Transverse colon (tissue), 4 donors: ENCODE results near the gene CRYBG2.

Experiments
- EP300 ChIP-seq: sonication (generic); formaldehyde crosslinking; IDR thresholded peaks from one replicate; pipeline ENCODE4 v1.6.1; 2017; ENCODE audit warnings: antibody characterized with exemption, low read depth
- POLR2A ChIP-seq: fragments of 450-650 bp; IDR thresholded peaks from one replicate; pipeline ENCODE4 v1.6.1; 2016; ENCODE audit warnings: antibody characterized with exemption, mild to moderate bottlenecking, moderate library complexity
- POLR2AphosphoS5 ChIP-seq, 3 donors: sonication (generic); formaldehyde crosslinking; IDR thresholded peaks; one replicate each; pipeline ENCODE4 v1.6.1; 2016; ENCODE audit warnings: antibody characterized with exemption in 3 of 3
- TF ChIP-seq, protein P1 (sequence below), 5 experiments: fragments of 200-600 bp in 3 of 5; fragments of 450-650 bp in 2 of 5; sonication (generic) in 3 of 5; IDR thresholded peaks; 1 replicate in 2 of 5; 2 replicates in 3 of 5; pipeline ENCODE4 v1.5.1; 2016 to 2017; ENCODE audit warnings: antibody characterized with exemption in 5 of 5, inconsistent platforms in 3 of 5, mild to moderate bottlenecking in 2 of 5, moderate library complexity in 1 of 5

- TF ChIP-seq, protein P1, sequence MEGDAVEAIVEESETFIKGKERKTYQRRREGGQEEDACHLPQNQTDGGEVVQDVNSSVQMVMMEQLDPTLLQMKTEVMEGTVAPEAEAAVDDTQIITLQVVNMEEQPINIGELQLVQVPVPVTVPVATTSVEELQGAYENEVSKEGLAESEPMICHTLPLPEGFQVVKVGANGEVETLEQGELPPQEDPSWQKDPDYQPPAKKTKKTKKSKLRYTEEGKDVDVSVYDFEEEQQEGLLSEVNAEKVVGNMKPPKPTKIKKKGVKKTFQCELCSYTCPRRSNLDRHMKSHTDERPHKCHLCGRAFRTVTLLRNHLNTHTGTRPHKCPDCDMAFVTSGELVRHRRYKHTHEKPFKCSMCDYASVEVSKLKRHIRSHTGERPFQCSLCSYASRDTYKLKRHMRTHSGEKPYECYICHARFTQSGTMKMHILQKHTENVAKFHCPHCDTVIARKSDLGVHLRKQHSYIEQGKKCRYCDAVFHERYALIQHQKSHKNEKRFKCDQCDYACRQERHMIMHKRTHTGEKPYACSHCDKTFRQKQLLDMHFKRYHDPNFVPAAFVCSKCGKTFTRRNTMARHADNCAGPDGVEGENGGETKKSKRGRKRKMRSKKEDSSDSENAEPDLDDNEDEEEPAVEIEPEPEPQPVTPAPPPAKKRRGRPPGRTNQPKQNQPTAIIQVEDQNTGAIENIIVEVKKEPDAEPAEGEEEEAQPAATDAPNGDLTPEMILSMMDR (IDR thresholded peaks at IDR 0.05), result no peak
- TF ChIP-seq POLR2A (no peak), EP300 (no peak), POLR2AphosphoS5 (IDR thresholded peaks at IDR 0.05) (no peak)
These were observed 24.4 kb upstream of the CRYBG2 start for GRCh38 chr1:26378088-26378878.
